ENCODE measurements around the gene SALL3.

SALL3 gene

DNA sequence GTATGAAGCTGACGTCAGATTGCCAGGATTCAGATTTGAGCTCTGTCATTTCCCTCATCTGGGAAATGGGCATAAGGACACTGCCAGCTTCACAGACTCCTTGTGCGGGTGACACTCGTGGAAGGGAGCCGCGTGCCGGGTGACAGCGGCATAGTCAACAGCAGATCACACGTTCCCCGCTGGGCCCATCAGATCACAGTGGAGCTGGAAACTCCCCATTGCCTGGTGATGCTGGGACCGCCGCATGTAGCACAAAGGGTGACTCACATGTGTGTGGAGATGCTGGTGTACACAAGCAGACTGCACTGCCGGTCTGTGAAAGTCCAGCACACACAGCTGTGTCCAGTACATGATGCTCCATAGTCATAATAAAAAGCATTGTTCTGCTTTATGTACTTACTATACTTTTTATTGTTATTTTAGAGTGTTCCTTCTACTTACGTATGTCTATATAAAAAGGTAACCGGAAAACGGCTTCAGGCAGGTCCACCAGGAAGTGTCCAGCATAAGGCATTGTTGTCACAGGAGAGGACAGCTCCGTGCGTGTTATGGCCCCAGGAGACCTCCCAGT is 31.8 kb downstream of the SALL3 start:
- Histone ChIP-seq H3K9me3 (ENCODE audit: low read depth, low read length) (no peaks in the 10 kb centered on the region), H3K36me3 (ENCODE audit: insufficient read depth, low read length) (no peaks in the 10 kb centered on the region), H3K27ac (no peak overlapping the region), H3K4me3 (no peak overlapping the region), H3K9ac (ENCODE audit: insufficient read length) (no peak overlapping the region)
- no peak for DNase-seq (ENCODE audit: low read depth, low spot score)
- no peak for TF ChIP-seq EZH2 (IDR thresholded peaks at IDR 0.05)
- no peak for TF ChIP-seq FOXP2 (optimal IDR thresholded peaks at IDR 0.05; ENCODE audit: control extremely low read depth, extremely low read length, insufficient read depth)
- TF ChIP-seq POLR2AphosphoS5 (IDR thresholded peaks at IDR 0.05; ENCODE audit: borderline replicate concordance, low read depth, low read length), result no peak

GRCh38 chr18:79013869-79014268 is 34.3 kb downstream of the SALL3 start:
- H3K9ac ChIP-seq (ENCODE audit: insufficient read length), result no peak overlapping the region
- no peaks in the 10 kb centered on the region for H3K9me3 ChIP-seq (ENCODE audit: low read depth, low read length)
- no peak overlapping the region for H3K4me3 ChIP-seq
- DNase-seq (ENCODE audit: low read depth, low spot score), result no peak
- TF ChIP-seq EZH2 (IDR thresholded peaks at IDR 0.05) (no peak), FOXP2 (optimal IDR thresholded peaks at IDR 0.05; ENCODE audit: control extremely low read depth, extremely low read length, insufficient read depth) (no peak), POLR2AphosphoS5 (IDR thresholded peaks at IDR 0.05; ENCODE audit: borderline replicate concordance, low read depth, low read length) (no peak)
- no peaks in the 10 kb centered on the region for H3K36me3 ChIP-seq (ENCODE audit: insufficient read depth, low read length)
- H3K27ac ChIP-seq, result no peak overlapping the region

DNA sequence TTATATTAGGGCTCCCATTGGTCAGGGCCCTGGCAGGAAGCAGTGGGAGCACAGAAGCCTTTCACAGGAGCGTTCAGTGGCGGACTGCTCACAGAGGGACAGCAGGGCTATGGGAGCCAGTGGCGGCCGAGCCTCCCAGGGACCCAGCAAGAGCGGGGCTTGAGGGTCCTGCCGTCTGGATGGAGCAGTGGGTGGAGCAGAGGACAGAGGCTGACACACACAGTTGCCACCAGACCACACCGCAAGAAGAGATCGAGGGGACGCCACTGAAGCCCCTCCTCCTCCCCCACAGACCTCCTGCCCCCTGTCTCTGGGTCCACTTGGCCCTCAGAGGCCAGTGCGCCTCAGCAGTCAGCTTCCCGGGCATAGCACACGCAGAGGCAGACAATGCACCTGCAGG is 39.3 kb downstream of the SALL3 start:
- TF ChIP-seq FOXP2 (optimal IDR thresholded peaks at IDR 0.05; ENCODE audit: control extremely low read depth, extremely low read length, insufficient read depth) (no peak), EZH2 (IDR thresholded peaks at IDR 0.05) (no peak), POLR2AphosphoS5 (IDR thresholded peaks at IDR 0.05; ENCODE audit: borderline replicate concordance, low read depth, low read length) (no peak)
- DNase-seq (ENCODE audit: low read depth, low spot score), result no peak
- H3K9me3 ChIP-seq (ENCODE audit: low read depth, low read length), result no peaks in the 10 kb centered on the region
- no peak overlapping the region for H3K4me3 ChIP-seq
- no peak overlapping the region for H3K9ac ChIP-seq (ENCODE audit: insufficient read length)
- no peaks in the 10 kb centered on the region for H3K36me3 ChIP-seq (ENCODE audit: insufficient read depth, low read length)
- H3K27ac ChIP-seq, result no peak overlapping the region

DNA sequence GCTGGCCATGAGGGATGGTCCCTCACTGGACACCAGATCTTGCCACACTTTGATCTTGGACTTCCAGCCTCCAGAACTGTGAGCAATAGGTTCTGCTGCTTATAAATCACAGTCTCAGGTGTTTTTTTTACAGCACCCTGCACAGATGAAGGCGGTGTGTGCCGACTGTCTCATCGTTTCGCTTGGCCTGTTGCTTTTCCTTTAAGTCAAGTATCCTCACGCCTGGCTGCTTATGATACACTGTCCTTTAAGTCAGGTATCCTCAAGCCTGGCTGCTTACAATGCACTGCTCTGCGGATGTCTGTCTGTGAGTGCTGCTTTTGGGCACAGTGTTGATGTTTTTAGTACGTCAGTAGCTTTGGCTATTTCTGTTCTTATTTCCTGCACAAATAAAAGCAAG is 40.3 kb downstream of the SALL3 start:
- no peak for TF ChIP-seq EZH2 (IDR thresholded peaks at IDR 0.05)
- no peak for TF ChIP-seq FOXP2 (optimal IDR thresholded peaks at IDR 0.05; ENCODE audit: control extremely low read depth, extremely low read length, insufficient read depth)
- no peak for TF ChIP-seq POLR2AphosphoS5 (IDR thresholded peaks at IDR 0.05; ENCODE audit: borderline replicate concordance, low read depth, low read length)
- no peak for DNase-seq (ENCODE audit: low read depth, low spot score)
- H3K27ac ChIP-seq, result no peak overlapping the region
- no peaks in the 10 kb centered on the region for H3K9me3 ChIP-seq (ENCODE audit: low read depth, low read length)
- no peaks in the 10 kb centered on the region for H3K36me3 ChIP-seq (ENCODE audit: insufficient read depth, low read length)
- H3K9ac ChIP-seq (ENCODE audit: insufficient read length), result no peak overlapping the region
- H3K4me3 ChIP-seq, result no peak overlapping the region

GRCh38 chr18:79022603-79023002 is 43.0 kb downstream of the SALL3 start:
- Histone ChIP-seq H3K9me3 (ENCODE audit: low read depth, low read length) (no peaks in the 10 kb centered on the region), H3K27ac (no peak overlapping the region), H3K36me3 (ENCODE audit: insufficient read depth, low read length) (no peaks in the 10 kb centered on the region), H3K9ac (ENCODE audit: insufficient read length) (no peak overlapping the region), H3K4me3 (no peak overlapping the region)
- TF ChIP-seq FOXP2 (optimal IDR thresholded peaks at IDR 0.05; ENCODE audit: control extremely low read depth, extremely low read length, insufficient read depth) (no peak), EZH2 (IDR thresholded peaks at IDR 0.05) (no peak), POLR2AphosphoS5 (IDR thresholded peaks at IDR 0.05; ENCODE audit: borderline replicate concordance, low read depth, low read length) (no peak)
- DNase-seq (ENCODE audit: low read depth, low spot score), result no peak

GRCh38 chr18:79026491-79026890 is 46.9 kb downstream of the SALL3 start:
- H3K4me3 ChIP-seq, result no peak overlapping the region
- no peak for DNase-seq (ENCODE audit: low read depth, low spot score)
- H3K27ac ChIP-seq, result no peak overlapping the region
- H3K9ac ChIP-seq (ENCODE audit: insufficient read length), result no peak overlapping the region
- no peak for TF ChIP-seq FOXP2 (optimal IDR thresholded peaks at IDR 0.05; ENCODE audit: control extremely low read depth, extremely low read length, insufficient read depth)
- TF ChIP-seq POLR2AphosphoS5 (IDR thresholded peaks at IDR 0.05; ENCODE audit: borderline replicate concordance, low read depth, low read length), result no peak
- TF ChIP-seq EZH2 (IDR thresholded peaks at IDR 0.05), result no peak
- no peaks in the 10 kb centered on the region for H3K9me3 ChIP-seq (ENCODE audit: low read depth, low read length)
- no peaks in the 10 kb centered on the region for H3K36me3 ChIP-seq (ENCODE audit: insufficient read depth, low read length)

DNA sequence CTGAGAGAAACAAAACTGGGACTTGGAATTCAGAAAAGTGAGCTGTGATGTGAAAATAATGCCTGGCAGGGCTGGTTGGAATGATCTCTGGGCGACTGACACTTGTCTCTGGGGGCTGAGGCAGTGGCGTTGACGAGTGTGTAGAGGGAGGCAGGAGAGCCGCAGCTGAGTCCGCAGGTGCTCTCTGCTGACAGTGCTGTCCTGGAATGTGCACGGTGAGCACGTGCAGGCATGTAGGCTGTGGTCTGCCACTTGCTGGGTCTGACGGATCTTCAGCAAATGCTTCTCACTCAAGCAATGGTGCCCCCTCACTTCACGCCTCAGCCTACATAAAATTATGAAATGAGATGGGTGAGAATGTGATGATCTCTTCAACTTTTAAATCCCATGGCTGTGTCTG is 51.1 kb downstream of the SALL3 start:
- TF ChIP-seq FOXP2 (optimal IDR thresholded peaks at IDR 0.05; ENCODE audit: control extremely low read depth, extremely low read length, insufficient read depth), result no peak
- H3K27ac ChIP-seq, result no peak overlapping the region

DNA sequence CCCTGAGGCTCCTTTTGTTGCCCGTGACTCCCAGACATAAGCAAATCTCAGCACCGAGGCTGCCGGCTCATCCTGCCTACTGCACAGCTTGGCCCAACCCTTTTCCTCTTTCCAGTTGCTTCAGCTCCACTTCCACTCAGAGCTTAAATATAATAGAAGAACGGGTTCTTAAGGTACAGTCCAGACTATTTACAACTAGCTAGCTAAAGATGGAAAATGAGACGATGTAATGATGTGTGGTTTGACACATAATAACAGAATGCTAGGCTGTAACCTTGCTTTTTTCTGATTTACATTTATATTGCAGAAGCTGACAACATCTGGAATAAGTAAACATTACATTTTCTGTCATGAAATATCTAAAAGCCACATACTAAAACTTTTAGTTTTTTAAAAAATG is 62.7 kb downstream of the SALL3 start:
- no peak overlapping the region for H3K27ac ChIP-seq

More for the DNA sequence above, 51.1 kb downstream of the SALL3 start:
- H3K36me3 ChIP-seq (ENCODE audit: insufficient read depth, low read length), result no peaks in the 10 kb centered on the region
- H3K9ac ChIP-seq (ENCODE audit: insufficient read length), result no peak overlapping the region
- no peak for DNase-seq (ENCODE audit: low read depth, low spot score)
- H3K9me3 ChIP-seq (ENCODE audit: low read depth, low read length), result no peaks in the 10 kb centered on the region
- no peak overlapping the region for H3K4me3 ChIP-seq

GRCh38 chr18:79043288-79043687 is 63.7 kb downstream of the SALL3 start:
- Histone ChIP-seq H3K27ac (no peak overlapping the region), H3K9me3 (ENCODE audit: low read depth, low read length) (no peaks in the 10 kb centered on the region), H3K36me3 (ENCODE audit: insufficient read depth, low read length) (no peaks in the 10 kb centered on the region), H3K4me3 (no peak overlapping the region), H3K9ac (ENCODE audit: insufficient read length) (no peak overlapping the region)
- no peak for TF ChIP-seq FOXP2 (optimal IDR thresholded peaks at IDR 0.05; ENCODE audit: control extremely low read depth, extremely low read length, insufficient read depth)
- no peak for DNase-seq (ENCODE audit: low read depth, low spot score)

More for the DNA sequence above, 62.7 kb downstream of the SALL3 start:
- no peak for TF ChIP-seq EZH2 (IDR thresholded peaks at IDR 0.05)
- no peak for TF ChIP-seq FOXP2 (optimal IDR thresholded peaks at IDR 0.05; ENCODE audit: control extremely low read depth, extremely low read length, insufficient read depth)
- TF ChIP-seq POLR2AphosphoS5 (IDR thresholded peaks at IDR 0.05; ENCODE audit: borderline replicate concordance, low read depth, low read length), result no peak
- Histone ChIP-seq H3K9ac (ENCODE audit: insufficient read length) (no peak overlapping the region), H3K4me3 (no peak overlapping the region), H3K9me3 (ENCODE audit: low read depth, low read length) (no peaks in the 10 kb centered on the region), H3K36me3 (ENCODE audit: insufficient read depth, low read length) (no peaks in the 10 kb centered on the region)
- DNase-seq (ENCODE audit: low read depth, low spot score), result no peak

All from SK-N-MC (cell line).